SK-N-SH treated with all-trans-retinoic acid at 6 μM for 48 hours (cell line): ENCODE measurements around the gene SLC25A25.

Experiments used
- ATAC-seq: fragments of 200-7000 bp; cut with Tn5 transposase; 3 replicates; pipeline ENCODE4 v1.9.1; 2020; ENCODE audit warnings: mild to moderate bottlenecking, moderate library complexity
- ARNTL ChIP-seq: fragments of 450-650 bp; formaldehyde crosslinking; IDR thresholded peaks from 2 replicates; pipeline ENCODE4 v1.5.0; 2020; ENCODE audit warnings: low read depth, mild to moderate bottlenecking, moderate library complexity, borderline replicate concordance
- BACH2 ChIP-seq: fragments of 250-450 bp; sonication (Bioruptor Pico); IDR thresholded peaks from 2 replicates; pipeline ENCODE4 v1.9.0; 2021; ENCODE audit warnings: mild to moderate bottlenecking, borderline replicate concordance
- CREB5 ChIP-seq: fragments of 250-450 bp; sonication (Bioruptor Pico); IDR thresholded peaks from 2 replicates; pipeline ENCODE4 v1.5.1; 2020; ENCODE audit warnings: low read depth, mild to moderate bottlenecking, moderate library complexity
- CSDC2 ChIP-seq: fragments of 250-450 bp; sonication (Bioruptor Pico); IDR thresholded peaks from 2 replicates; pipeline ENCODE4 v1.5.0; 2020; ENCODE audit warnings: mild to moderate bottlenecking, moderate library complexity
- CSRNP3 ChIP-seq: fragments of 250-450 bp; sonication (Bioruptor Pico); IDR thresholded peaks from 2 replicates; pipeline ENCODE4 v1.5.1; 2021; ENCODE audit warnings: mild to moderate bottlenecking, moderate library complexity
- ESRRG ChIP-seq: fragments of 250-450 bp; sonication (Bioruptor Pico); IDR thresholded peaks from 2 replicates; pipeline ENCODE4 v1.6.1; 2021; ENCODE audit warnings: mild to moderate bottlenecking
- GLIS3 ChIP-seq: fragments of 250-450 bp; sonication (Bioruptor Pico); IDR thresholded peaks from 2 replicates; pipeline ENCODE4 v1.5.0; 2020; ENCODE audit warnings: mild to moderate bottlenecking, moderate library complexity
- PATZ1 ChIP-seq: fragments of 250-450 bp; sonication (Bioruptor Pico); IDR thresholded peaks from 2 replicates; pipeline ENCODE4 v1.8.0; 2020; ENCODE audit warnings: mild to moderate bottlenecking, moderate library complexity, borderline replicate concordance
- POU6F1 ChIP-seq: fragments of 250-450 bp; sonication (Bioruptor Pico); IDR thresholded peaks from 2 replicates; pipeline ENCODE4 v1.8.0; 2021; ENCODE audit warnings: low read depth, mild to moderate bottlenecking, moderate library complexity, borderline replicate concordance
- PPARA ChIP-seq: fragments of 250-450 bp; sonication (Bioruptor Pico); IDR thresholded peaks from 2 replicates; pipeline ENCODE4 v1.5.0; 2020; ENCODE audit warnings: mild to moderate bottlenecking, borderline replicate concordance
- RARB ChIP-seq: fragments of 250-450 bp; sonication (Bioruptor Pico); IDR thresholded peaks from 2 replicates; pipeline ENCODE4 v1.8.0; 2021; ENCODE audit warnings: mild to moderate bottlenecking, moderate library complexity
- TCF4 ChIP-seq: fragments of 250-450 bp; sonication (Bioruptor Pico); IDR thresholded peaks from 2 replicates; pipeline ENCODE4 v1.8.0; 2021; ENCODE audit warnings: mild to moderate bottlenecking, moderate library complexity, borderline replicate concordance
- TOX ChIP-seq: fragments of 250-450 bp; sonication (Bioruptor Pico); IDR thresholded peaks from 2 replicates; pipeline ENCODE4 v1.8.0; 2021; ENCODE audit warnings: mild to moderate bottlenecking, moderate library complexity, borderline replicate concordance
- TSHZ2 ChIP-seq: fragments of 250-450 bp; sonication (Bioruptor Pico); IDR thresholded peaks from 2 replicates; pipeline ENCODE4 v1.5.0; 2020; ENCODE audit warnings: mild to moderate bottlenecking, moderate library complexity
- ZC3H10 ChIP-seq: fragments of 250-450 bp; sonication (Bioruptor Pico); IDR thresholded peaks from 2 replicates; pipeline ENCODE4 v1.5.1; 2021; ENCODE audit warnings: mild to moderate bottlenecking, moderate library complexity
- ZFP3 ChIP-seq: fragments of 250-450 bp; sonication (Bioruptor Pico); IDR thresholded peaks from 2 replicates; pipeline ENCODE4 v1.5.0; 2020; ENCODE audit warnings: mild to moderate bottlenecking, moderate library complexity
- ZFP30 ChIP-seq: fragments of 450-650 bp; formaldehyde crosslinking; IDR thresholded peaks from 2 replicates; pipeline ENCODE4 v1.5.0; 2022; ENCODE audit warnings: mild to moderate bottlenecking, moderate library complexity
- ZNF565 ChIP-seq: fragments of 450-650 bp; formaldehyde crosslinking; conservative IDR thresholded peaks from 2 replicates; pipeline ENCODE4 v1.5.0; 2020; ENCODE audit warnings: low read depth, mild to moderate bottlenecking, moderate library complexity
- ZNF70 ChIP-seq: fragments of 450-650 bp; formaldehyde crosslinking; IDR thresholded peaks from 2 replicates; pipeline ENCODE4 v1.5.0; 2020; ENCODE audit warnings: mild to moderate bottlenecking, moderate library complexity
- ZNF8 ChIP-seq: fragments of 450-650 bp; formaldehyde crosslinking; IDR thresholded peaks from 2 replicates; pipeline ENCODE4 v1.5.0; 2020; ENCODE audit warnings: mild to moderate bottlenecking, moderate library complexity

SLC25A25 gene

GRCh38 chr9:128139621-128140020 is 71.6 kb downstream of the SLC25A25 start:
- ATAC-seq: no peak
- TF ChIP-seq RARB (CRISPR knock-in tag) (no peak), ESRRG (CRISPR knock-in tag) (no peak), TOX (CRISPR knock-in tag) (no peak), ARNTL (CRISPR knock-in tag) (no peak), TSHZ2 (CRISPR knock-in tag) (no peak), BACH2 (CRISPR knock-in tag) (no peak), PATZ1 (CRISPR knock-in tag) (no peak), ZFP3 (no peak), POU6F1 (CRISPR knock-in tag) (no peak), CSRNP3 (no peak), ZC3H10 (no peak), ZFP30 (CRISPR knock-in tag) (no peak)

- ATAC-seq: no peak
Measured at GRCh38 chr9:128141604-128142003, 73.6 kb downstream of the SLC25A25 start.

GRCh38 chr9:128142061-128142460 is 74.0 kb downstream of the SLC25A25 start:
- TF ChIP-seq CSDC2 (CRISPR knock-in tag): no peak
- no peak for TF ChIP-seq PPARA (CRISPR knock-in tag)
- TF ChIP-seq ZFP3: no peak
- TF ChIP-seq CREB5 (CRISPR knock-in tag): no peak
- no peak for TF ChIP-seq TCF4 (CRISPR knock-in tag)
- TF ChIP-seq ZNF70 (CRISPR knock-in tag): no peak
- no peak for TF ChIP-seq RARB (CRISPR knock-in tag)
- TF ChIP-seq BACH2 (CRISPR knock-in tag): no peak
- no peak for TF ChIP-seq GLIS3 (CRISPR knock-in tag)
- no peak for TF ChIP-seq TOX (CRISPR knock-in tag)
- no peak for ATAC-seq

More at GRCh38 chr9:128141604-128142003, 73.6 kb downstream of the SLC25A25 start:
- no peak for TF ChIP-seq POU6F1 (CRISPR knock-in tag)
- no peak for TF ChIP-seq ZNF8
- TF ChIP-seq ESRRG (CRISPR knock-in tag): no peak
- no peak for TF ChIP-seq ARNTL (CRISPR knock-in tag)
- no peak for TF ChIP-seq TOX (CRISPR knock-in tag)
- TF ChIP-seq ZNF565 (CRISPR knock-in tag): no peak
